Sigmoid colon (tissue), 7 donors: Measurements from ENCODE around the gene MRAS. TPM values are rescaled to one million over a fixed set of nuclear protein-coding genes. Genes with fewer than 3 reads are reported as not detected.

Source experiments
- DNase-seq: peaks from one replicate; pipeline ENCODE4 v3.0.0-alpha.2; 2019
- H3K27ac ChIP-seq, 4 donors: fragments of 200-600 bp; sonication (generic); one replicate each; pipeline ENCODE4 v1.5.1; 2016 to 2019; ENCODE audit warnings: mild to moderate bottlenecking in 1 of 4
- H3K27me3 ChIP-seq, 3 donors: fragments of 200-600 bp; sonication (generic); one replicate each; pipeline ENCODE4 v1.5.1; 2019; ENCODE audit warnings: mild to moderate bottlenecking in 1 of 3
- H3K36me3 ChIP-seq, 4 donors: fragments of 200-600 bp; sonication (generic); one replicate each; pipeline ENCODE4 v1.5.1; 2016 to 2019
- H3K4me1 ChIP-seq, 4 donors: fragments of 200-600 bp; sonication (generic); one replicate each; pipeline ENCODE4 v1.5.1; 2017 to 2019
- H3K4me3 ChIP-seq, 4 donors: fragments of 200-600 bp; sonication (generic); one replicate each; pipeline ENCODE4 v1.5.1; 2017 to 2019; ENCODE audit warnings: mild to moderate bottlenecking in 2 of 4, moderate library complexity in 1 of 4
- H3K9me3 ChIP-seq, 4 donors: fragments of 200-600 bp in 3 of 4; sonication (generic) in 3 of 4; one replicate each; pipeline versions ENCODE4 v1.5.1 to v1.6.1; 2013 to 2019
- CTCF ChIP-seq, 4 experiments: fragments of 450-650 bp in 3 of 4; fragments of 200-600 bp in 1 of 4; IDR thresholded peaks; one replicate each; pipeline ENCODE4 v1.5.1; 2016 to 2019; ENCODE audit warnings: antibody characterized with exemption in 4 of 4, mild to moderate bottlenecking in 3 of 4, moderate library complexity in 2 of 4
- EP300 ChIP-seq, 4 donors: sonication (generic); formaldehyde crosslinking; IDR thresholded peaks; one replicate each; pipeline ENCODE4 v1.6.1; 2017; ENCODE audit warnings: antibody characterized with exemption in 4 of 4
- POLR2A ChIP-seq, 2 donors: fragments of 450-650 bp; IDR thresholded peaks; one replicate each; pipeline ENCODE4 v1.6.1; 2016; ENCODE audit warnings: antibody characterized with exemption in 2 of 2, mild to moderate bottlenecking in 2 of 2, moderate library complexity in 2 of 2
- POLR2AphosphoS5 ChIP-seq, 4 donors: sonication (generic); formaldehyde crosslinking; IDR thresholded peaks; one replicate each; pipeline ENCODE4 v1.6.1; 2017; ENCODE audit warnings: antibody characterized with exemption in 4 of 4
- WGBS, 2 donors: extraction: QIAGEN DNeasy Blood & Tissue Kit; methylation state at CpG; one replicate each; pipeline ENCODE4 v1.1.7; 2013; 5-methylcytosine and 5-hydroxymethylcytosine counted together
- intact Hi-C: fragments of 100-400 bp; cut with DNase I; formaldehyde crosslinking; loops from one replicate; pipeline ENCODE4 v1.15.1; 2023
- polyA plus RNA-seq, 3 donors: library from polyadenylated mRNA; stranded (reverse); fragments of 200-250 nt; gene quantifications; one replicate each; pipeline ENCODE4 v1.2.3, GENCODE V29; 2013
- total RNA-seq, 4 donors: library from RNA; depleted of rRNA; stranded (reverse); fragments of >200 nt; gene quantifications; one replicate each; pipeline ENCODE4 v1.1.0, GENCODE V29; 2016
- donor health status: healthy with polysubstance abuse.
- donor health status: Bipolar disorder and iron deficiency.
- donor health status: healthy.

MRAS gene
- total and polyA plus RNA-seq, 7 donors: 3.5 to 36.8 (median 24.4) TPM

GRCh38 chr3:138359148-138359918 is 11.0 kb downstream of the MRAS start:
- intact Hi-C loops: no loop called here
- Histone ChIP-seq H3K36me3 (peaks cover 0 to 12% (median 0%) of the 10 kb centered on the region in 4 donors), H3K27ac (peak overlapping the region in 3 of 4 donors; percentile 27 to 65 (median 54)), H3K4me3 (no peak overlapping the region), H3K9me3 (no peaks in the 10 kb centered on the region), H3K27me3 (no peaks in the 10 kb centered on the region), H3K4me1 (peaks cover 0 to 42% (median 24%) of the 10 kb centered on the region in 4 donors)
- 74 to 77% methylated on average over 7 of the region's 7 CpGs for WGBS, 2 donors
- no peak for TF ChIP-seq POLR2A (IDR thresholded peaks at IDR 0.05)
- peak; percentile 34 for DNase-seq

- no peaks in the 10 kb centered on the region for H3K27me3 ChIP-seq
- H3K36me3 ChIP-seq: peaks cover 0 to 10% (median 0%) of the 10 kb centered on the region in 4 donors
- intact Hi-C loops: no loop called here
- DNase-seq: peak; percentile 64
- no peaks in the 10 kb centered on the region for H3K9me3 ChIP-seq
- no peak overlapping the region for H3K4me3 ChIP-seq
- 93 to 94% methylated on average over 15 of the region's 15 CpGs for WGBS, 2 donors
- TF ChIP-seq EP300 (IDR thresholded peaks at IDR 0.05) (no peak), POLR2AphosphoS5 (IDR thresholded peaks at IDR 0.05) (no peak), CTCF (IDR thresholded peaks at IDR 0.05) (no peak), POLR2A (IDR thresholded peaks at IDR 0.05) (no peak)
- H3K4me1 ChIP-seq: peaks cover 0 to 51% (median 24%) of the 10 kb centered on the region in 4 donors
- H3K27ac ChIP-seq: peak overlapping the region in 1 of 4 donors; percentile 65
These were observed 11.8 kb downstream of the MRAS start for GRCh38 chr3:138359919-138360868.

- intact Hi-C loops: no loop called here
- Histone ChIP-seq H3K27me3 (no peaks in the 10 kb centered on the region), H3K4me3 (no peak overlapping the region), H3K4me1 (peaks cover 0 to 59% (median 24%) of the 10 kb centered on the region in 4 donors), H3K9me3 (no peaks in the 10 kb centered on the region), H3K27ac (no peak overlapping the region), H3K36me3 (peaks cover 0 to 2% (median 0%) of the 10 kb centered on the region in 4 donors)
- peak; percentile 36 for DNase-seq
- TF ChIP-seq POLR2A (IDR thresholded peaks at IDR 0.05) (no peak), EP300 (IDR thresholded peaks at IDR 0.05) (no peak), CTCF (IDR thresholded peaks at IDR 0.05) (no peak), POLR2AphosphoS5 (IDR thresholded peaks at IDR 0.05) (no peak)
- WGBS, 2 donors: 88 to 93% methylated on average over 9 of the region's 9 CpGs
These were observed 12.6 kb downstream of the MRAS start for GRCh38 chr3:138360869-138361525.

GRCh38 chr3:138361561-138361971 is 13.2 kb downstream of the MRAS start:
- H3K9me3 ChIP-seq: no peaks in the 10 kb centered on the region
- intact Hi-C loops: no loop called here
- TF ChIP-seq EP300 (IDR thresholded peaks at IDR 0.05) (no peak), POLR2AphosphoS5 (IDR thresholded peaks at IDR 0.05) (no peak), CTCF (IDR thresholded peaks at IDR 0.05) (no peak), POLR2A (IDR thresholded peaks at IDR 0.05) (no peak)
- whole genome bisulfite sequencing, 2 donors: 88 to 91% methylated on average over 7 of the region's 7 CpGs
- H3K4me1 ChIP-seq: peaks cover 0 to 58% (median 23%) of the 10 kb centered on the region in 4 donors
- no peak overlapping the region for H3K27ac ChIP-seq
- H3K4me3 ChIP-seq: no peak overlapping the region
- no peaks in the 10 kb centered on the region for H3K36me3 ChIP-seq
- H3K27me3 ChIP-seq: no peaks in the 10 kb centered on the region
- DNase-seq: peak; percentile 42
